Hepatocyte (in vitro differentiated cells): ENCODE data around the gene MITF.

Source experiments
- EZH2phosphoT487 ChIP-seq: fragments of 200-600 bp; sonication (generic); IDR thresholded peaks from one replicate; pipeline ENCODE4 v1.6.1; 2018; ENCODE audit warnings: antibody characterized with exemption, mild to moderate bottlenecking, low read depth, moderate library complexity; ENCODE audit not compliant: unreplicated experiment, severe bottlenecking
- TF ChIP-seq, protein P1 (sequence below): fragments of 200-600 bp; sonication (generic); IDR thresholded peaks from 2 replicates; pipeline ENCODE4 v1.5.1; 2016; ENCODE audit warnings: antibody characterized with exemption, mild to moderate bottlenecking; ENCODE audit not compliant: poor library complexity

DNA sequence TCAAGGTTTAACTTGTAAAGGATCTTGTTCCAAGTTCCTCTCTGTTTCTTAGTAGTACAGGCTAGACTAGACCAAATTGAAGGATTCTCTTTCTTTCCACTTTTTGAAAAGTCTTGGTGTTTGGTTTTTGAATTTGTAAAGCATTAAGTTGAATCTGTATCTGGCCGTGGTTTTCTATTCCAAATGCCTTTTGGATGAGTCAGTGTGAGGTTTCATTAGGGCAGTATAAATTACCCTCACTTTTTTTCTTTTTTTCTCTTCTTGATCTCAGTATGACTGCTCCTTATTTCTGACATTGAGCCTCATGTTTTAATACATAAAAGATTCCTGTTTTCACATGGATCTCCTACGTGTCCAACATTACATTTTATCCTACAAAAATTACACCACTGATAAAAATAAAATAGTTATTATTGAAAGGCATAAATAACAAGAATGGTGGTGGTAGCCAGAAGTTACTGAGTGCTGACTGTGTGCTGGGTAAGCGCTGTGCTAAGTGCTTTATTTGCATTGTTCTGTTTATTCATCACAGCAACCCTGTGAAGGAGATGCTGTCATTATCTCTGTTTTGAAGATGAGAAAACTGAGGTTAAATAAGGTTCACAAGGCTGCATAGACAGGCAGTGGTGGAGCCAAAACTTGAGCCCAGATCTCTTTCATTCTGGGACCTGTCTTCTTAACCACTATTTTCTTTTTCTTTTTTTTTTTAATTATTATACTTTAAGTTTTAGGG, 48.3 kb downstream of the MITF start:
- no peak for TF ChIP-seq EZH2phosphoT487
- TF ChIP-seq, protein P1, sequence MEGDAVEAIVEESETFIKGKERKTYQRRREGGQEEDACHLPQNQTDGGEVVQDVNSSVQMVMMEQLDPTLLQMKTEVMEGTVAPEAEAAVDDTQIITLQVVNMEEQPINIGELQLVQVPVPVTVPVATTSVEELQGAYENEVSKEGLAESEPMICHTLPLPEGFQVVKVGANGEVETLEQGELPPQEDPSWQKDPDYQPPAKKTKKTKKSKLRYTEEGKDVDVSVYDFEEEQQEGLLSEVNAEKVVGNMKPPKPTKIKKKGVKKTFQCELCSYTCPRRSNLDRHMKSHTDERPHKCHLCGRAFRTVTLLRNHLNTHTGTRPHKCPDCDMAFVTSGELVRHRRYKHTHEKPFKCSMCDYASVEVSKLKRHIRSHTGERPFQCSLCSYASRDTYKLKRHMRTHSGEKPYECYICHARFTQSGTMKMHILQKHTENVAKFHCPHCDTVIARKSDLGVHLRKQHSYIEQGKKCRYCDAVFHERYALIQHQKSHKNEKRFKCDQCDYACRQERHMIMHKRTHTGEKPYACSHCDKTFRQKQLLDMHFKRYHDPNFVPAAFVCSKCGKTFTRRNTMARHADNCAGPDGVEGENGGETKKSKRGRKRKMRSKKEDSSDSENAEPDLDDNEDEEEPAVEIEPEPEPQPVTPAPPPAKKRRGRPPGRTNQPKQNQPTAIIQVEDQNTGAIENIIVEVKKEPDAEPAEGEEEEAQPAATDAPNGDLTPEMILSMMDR, result no peak
